ENCODE data around the gene PMP22. TPM values are rescaled to one million over a fixed set of nuclear protein-coding genes. Genes with fewer than 3 reads are reported as not detected.
"Not testable (repeated sequence)": the region's sequence is repeated elsewhere in the genome, so short reads cannot be mapped to it uniquely, and the experiment has no call there.

Gene PMP22
- total and polyA plus RNA-seq, 4 donors, result 78.1 to 168 (median 138) TPM

DNA sequence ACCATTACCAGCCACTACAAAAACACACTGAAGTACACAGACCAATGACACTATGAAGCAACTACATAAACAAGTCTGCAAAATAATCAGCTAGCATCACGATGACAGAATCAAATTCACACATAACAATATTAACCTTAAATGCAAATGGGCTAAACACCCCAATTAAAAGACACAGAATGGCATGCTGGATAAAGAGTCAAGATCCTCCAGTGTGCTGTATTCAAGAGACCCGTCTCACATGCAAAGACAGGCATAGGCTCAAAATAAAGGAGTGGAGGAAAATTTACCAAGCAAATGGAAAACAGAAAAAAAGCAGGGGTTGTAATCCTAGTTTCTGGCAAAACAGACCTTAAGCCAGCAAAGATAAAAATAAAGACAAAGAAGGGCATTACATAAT is 64.6 kb downstream of the PMP22 start:
- not testable (repeated sequence) for ATAC-seq (ENCODE audit: insufficient read depth, low FRiP score); H3K27me3 ChIP-seq (ENCODE audit: control insufficient read depth in 3 of 3, insufficient read depth in 3 of 3, low read length in 2 of 3); H3K36me3 ChIP-seq (ENCODE audit: control insufficient read depth in 4 of 4, insufficient read depth in 4 of 4, low read length in 4 of 4); DNase-seq; H3K27ac ChIP-seq (ENCODE audit: low read depth in 1 of 2, low read length in 1 of 2); H3K9ac ChIP-seq (ENCODE audit: insufficient read depth in 1 of 2, low read length in 2 of 2); H3K4me1 ChIP-seq (ENCODE audit: control insufficient read depth in 5 of 5, insufficient read depth in 5 of 5, low read length in 5 of 5); H3K4me3 ChIP-seq
- H3K9me3 ChIP-seq (ENCODE audit: control insufficient read depth in 4 of 4, insufficient read depth in 3 of 4, low read length in 3 of 4), result peaks cover 0 to 18% (median 5%) of the 10 kb centered on the region in 4 donors
- WGBS, 2 donors, result 89 to 94% methylated on average over 2 of the region's 2 CpGs

DNA sequence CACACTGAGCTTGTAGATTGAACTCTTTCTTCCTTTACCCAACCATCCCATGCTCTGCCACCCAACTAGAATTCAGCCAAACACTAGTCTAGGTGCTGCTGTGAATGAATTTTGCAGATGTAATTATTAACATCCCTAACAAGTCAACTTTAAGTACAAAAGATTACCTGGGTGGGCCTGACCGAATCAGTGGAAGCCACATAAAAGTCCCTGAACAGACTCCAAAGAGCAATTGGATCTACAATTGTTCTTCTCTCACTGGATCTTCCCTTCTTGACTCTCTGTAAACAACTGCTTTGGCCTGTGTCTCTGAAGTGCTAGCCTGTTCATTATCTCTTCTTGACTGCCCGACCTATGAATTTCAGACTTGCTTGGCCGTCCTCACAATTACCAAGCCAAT is 67.9 kb downstream of the PMP22 start:
- no peak overlapping the region for H3K27ac ChIP-seq (ENCODE audit: low read depth in 1 of 2, low read length in 1 of 2)
- TF ChIP-seq, protein P1, sequence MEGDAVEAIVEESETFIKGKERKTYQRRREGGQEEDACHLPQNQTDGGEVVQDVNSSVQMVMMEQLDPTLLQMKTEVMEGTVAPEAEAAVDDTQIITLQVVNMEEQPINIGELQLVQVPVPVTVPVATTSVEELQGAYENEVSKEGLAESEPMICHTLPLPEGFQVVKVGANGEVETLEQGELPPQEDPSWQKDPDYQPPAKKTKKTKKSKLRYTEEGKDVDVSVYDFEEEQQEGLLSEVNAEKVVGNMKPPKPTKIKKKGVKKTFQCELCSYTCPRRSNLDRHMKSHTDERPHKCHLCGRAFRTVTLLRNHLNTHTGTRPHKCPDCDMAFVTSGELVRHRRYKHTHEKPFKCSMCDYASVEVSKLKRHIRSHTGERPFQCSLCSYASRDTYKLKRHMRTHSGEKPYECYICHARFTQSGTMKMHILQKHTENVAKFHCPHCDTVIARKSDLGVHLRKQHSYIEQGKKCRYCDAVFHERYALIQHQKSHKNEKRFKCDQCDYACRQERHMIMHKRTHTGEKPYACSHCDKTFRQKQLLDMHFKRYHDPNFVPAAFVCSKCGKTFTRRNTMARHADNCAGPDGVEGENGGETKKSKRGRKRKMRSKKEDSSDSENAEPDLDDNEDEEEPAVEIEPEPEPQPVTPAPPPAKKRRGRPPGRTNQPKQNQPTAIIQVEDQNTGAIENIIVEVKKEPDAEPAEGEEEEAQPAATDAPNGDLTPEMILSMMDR (IDR thresholded peaks at IDR 0.05; ENCODE audit: control extremely low read depth, extremely low read depth), result no peak
- DNase-seq (no peak), ATAC-seq (ENCODE audit: insufficient read depth, low FRiP score) (no peak)
- no peak overlapping the region for H3K4me3 ChIP-seq
- no peaks in the 10 kb centered on the region for H3K27me3 ChIP-seq (ENCODE audit: control insufficient read depth in 3 of 3, insufficient read depth in 3 of 3, low read length in 2 of 3)
- no peak overlapping the region for H3K9ac ChIP-seq (ENCODE audit: insufficient read depth in 1 of 2, low read length in 2 of 2)
- no peaks in the 10 kb centered on the region for H3K36me3 ChIP-seq (ENCODE audit: control insufficient read depth in 4 of 4, insufficient read depth in 4 of 4, low read length in 4 of 4)
- H3K4me1 ChIP-seq (ENCODE audit: control insufficient read depth in 5 of 5, insufficient read depth in 5 of 5, low read length in 5 of 5), result no peaks in the 10 kb centered on the region
- 92 to 95% methylated on average over 3 of the region's 3 CpGs for WGBS, 2 donors
- peaks cover 0 to 18% (median 5%) of the 10 kb centered on the region in 4 donors for H3K9me3 ChIP-seq (ENCODE audit: control insufficient read depth in 4 of 4, insufficient read depth in 3 of 4, low read length in 3 of 4)

DNA sequence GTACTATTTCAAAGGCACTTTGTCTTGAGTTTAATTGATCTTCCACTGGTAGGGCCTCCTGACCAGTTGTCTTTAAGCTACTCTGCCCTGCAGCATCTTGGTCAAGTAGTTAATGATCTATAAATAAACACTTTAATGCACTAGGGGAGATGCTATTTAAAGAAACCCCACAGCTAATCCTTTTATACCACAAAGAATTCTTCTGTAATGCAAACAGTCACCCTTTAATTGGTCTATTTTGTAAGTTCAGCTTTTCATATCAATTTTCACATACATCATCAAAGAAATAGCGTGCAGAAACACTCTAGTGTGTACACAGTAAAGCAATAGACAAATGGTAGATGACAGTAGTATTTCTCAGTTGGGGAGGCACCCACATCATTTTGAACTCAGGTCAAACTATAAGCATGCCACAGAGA is 70.3 kb downstream of the PMP22 start:
- Histone ChIP-seq H3K4me1 (ENCODE audit: control insufficient read depth in 5 of 5, insufficient read depth in 5 of 5, low read length in 5 of 5) (no peaks in the 10 kb centered on the region), H3K9me3 (ENCODE audit: control insufficient read depth in 4 of 4, insufficient read depth in 3 of 4, low read length in 3 of 4) (peaks cover 0 to 11% (median 4%) of the 10 kb centered on the region in 4 donors), H3K36me3 (ENCODE audit: control insufficient read depth in 4 of 4, insufficient read depth in 4 of 4, low read length in 4 of 4) (no peaks in the 10 kb centered on the region), H3K9ac (ENCODE audit: insufficient read depth in 1 of 2, low read length in 2 of 2) (no peak overlapping the region), H3K27me3 (ENCODE audit: control insufficient read depth in 3 of 3, insufficient read depth in 3 of 3, low read length in 2 of 3) (no peaks in the 10 kb centered on the region), H3K27ac (ENCODE audit: low read depth in 1 of 2, low read length in 1 of 2) (no peak overlapping the region), H3K4me3 (no peak overlapping the region)
- ATAC-seq (ENCODE audit: insufficient read depth, low FRiP score) (no peak), DNase-seq (no peak)
- TF ChIP-seq, protein P1 (IDR thresholded peaks at IDR 0.05; ENCODE audit: control extremely low read depth, extremely low read depth), result no peak
- WGBS, 2 donors, result 63 to 79% methylated on average over 1 of the region's 1 CpG

DNA sequence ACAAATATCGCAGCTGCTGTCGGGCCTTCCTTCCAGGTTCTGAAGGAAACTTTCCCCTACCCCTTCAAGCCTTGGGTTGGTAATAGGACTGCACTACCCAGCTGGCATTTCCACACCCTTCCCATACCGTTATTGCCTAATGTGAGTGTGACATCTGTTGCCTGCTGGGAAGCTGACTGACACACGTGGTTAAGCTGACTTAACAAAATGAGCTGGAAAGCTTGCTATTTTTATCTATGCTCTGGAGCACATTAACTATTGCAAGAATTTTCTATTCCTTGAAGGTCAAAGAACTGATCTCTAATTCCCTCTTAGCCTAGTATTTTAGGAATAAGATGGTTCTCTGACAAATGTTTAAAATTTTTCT is 79.5 kb downstream of the PMP22 start:
- TF ChIP-seq, protein P1 (IDR thresholded peaks at IDR 0.05; ENCODE audit: control extremely low read depth, extremely low read depth), result no peak
- Histone ChIP-seq H3K36me3 (ENCODE audit: control insufficient read depth in 4 of 4, insufficient read depth in 4 of 4, low read length in 4 of 4) (no peaks in the 10 kb centered on the region), H3K4me1 (ENCODE audit: control insufficient read depth in 5 of 5, insufficient read depth in 5 of 5, low read length in 5 of 5) (peaks cover 0 to 15% (median 5%) of the 10 kb centered on the region in 5 donors), H3K9me3 (ENCODE audit: control insufficient read depth in 4 of 4, insufficient read depth in 3 of 4, low read length in 3 of 4) (no peaks in the 10 kb centered on the region), H3K27ac (ENCODE audit: low read depth in 1 of 2, low read length in 1 of 2) (no peak overlapping the region), H3K27me3 (ENCODE audit: control insufficient read depth in 3 of 3, insufficient read depth in 3 of 3, low read length in 2 of 3) (no peaks in the 10 kb centered on the region), H3K4me3 (no peak overlapping the region), H3K9ac (ENCODE audit: insufficient read depth in 1 of 2, low read length in 2 of 2) (no peak overlapping the region)
- WGBS, 2 donors, result 13 to 22% methylated on average over 4 of the region's 4 CpGs
- peak; percentile 47 for ATAC-seq (ENCODE audit: insufficient read depth, low FRiP score)
- DNase-seq, result peak; percentile 75 to 91 (median 87)

Measured in lung (tissue), 12 donors.